ENCODE results near the gene METTL15. TPM values are rescaled to one million over a fixed set of nuclear protein-coding genes. Genes with fewer than 3 reads are reported as not detected.
"Not testable (repeated sequence)": the region's sequence is repeated elsewhere in the genome, so short reads cannot be mapped to it uniquely, and the experiment has no call there.

METTL15 gene
- total RNA-seq, 1 donor from 2014 or later = 18.0 TPM

- Mint-ChIP-seq H3K36me3 (ENCODE audit: low read depth) (peaks cover 7% of the 10 kb centered on the region), H3K27me3 (ENCODE audit: insufficient read depth) (no peaks in the 10 kb centered on the region), H3K4me3 (no peak overlapping the region), H3K4me1 (ENCODE audit: low read depth) (peaks cover under 1% of the 10 kb centered on the region), H3K27ac (no peak overlapping the region), H3K9me3 (no peaks in the 10 kb centered on the region)
- intact Hi-C loops (cut with micrococcal nuclease) = no loop called here
- no peak for DNase-seq (ENCODE audit: low spot score)
Measured at GRCh38 chr11:28117712-28118111, 9.5 kb downstream of the METTL15 start.

- Mint-ChIP-seq H3K27ac (no peak overlapping the region), H3K9me3 (no peaks in the 10 kb centered on the region), H3K36me3 (ENCODE audit: low read depth) (peaks cover 4% of the 10 kb centered on the region), H3K4me1 (ENCODE audit: low read depth) (no peaks in the 10 kb centered on the region), H3K27me3 (ENCODE audit: insufficient read depth) (no peaks in the 10 kb centered on the region), H3K4me3 (no peak overlapping the region)
- intact Hi-C loops (cut with micrococcal nuclease) = no loop called here
- no peak for DNase-seq (ENCODE audit: low spot score)
Measured at GRCh38 chr11:28123151-28123581, 15.0 kb downstream of the METTL15 start.

- intact Hi-C loops (cut with micrococcal nuclease) = no loop called here
- Mint-ChIP-seq H3K4me1 (ENCODE audit: low read depth) (no peaks in the 10 kb centered on the region), H3K4me3 (no peak overlapping the region), H3K36me3 (ENCODE audit: low read depth) (peaks cover 14% of the 10 kb centered on the region), H3K9me3 (peaks cover 14% of the 10 kb centered on the region), H3K27me3 (ENCODE audit: insufficient read depth) (no peaks in the 10 kb centered on the region), H3K27ac (no peak overlapping the region)
- no peak for DNase-seq (ENCODE audit: low spot score)
Measured at GRCh38 chr11:28132548-28132947, 24.4 kb downstream of the METTL15 start.

- H3K4me1 Mint-ChIP-seq (ENCODE audit: low read depth) = no peaks in the 10 kb centered on the region
- no peaks in the 10 kb centered on the region for H3K27me3 Mint-ChIP-seq (ENCODE audit: insufficient read depth)
- H3K36me3 Mint-ChIP-seq (ENCODE audit: low read depth) = peaks cover 14% of the 10 kb centered on the region
- H3K4me3 Mint-ChIP-seq = no peak overlapping the region
- H3K9me3 Mint-ChIP-seq = peaks cover 19% of the 10 kb centered on the region
- intact Hi-C loops (cut with micrococcal nuclease) = no loop called here
- no peak for DNase-seq (ENCODE audit: low spot score)
- H3K27ac Mint-ChIP-seq = no peak overlapping the region
Measured at GRCh38 chr11:28133146-28133545, 25.0 kb downstream of the METTL15 start.

- H3K4me1 Mint-ChIP-seq (ENCODE audit: low read depth); DNase-seq (ENCODE audit: low spot score); intact Hi-C loops (cut with micrococcal nuclease); H3K27ac Mint-ChIP-seq; H3K4me3 Mint-ChIP-seq; H3K27me3 Mint-ChIP-seq (ENCODE audit: insufficient read depth): not testable (repeated sequence)
- Mint-ChIP-seq H3K36me3 (ENCODE audit: low read depth) (peaks cover 14% of the 10 kb centered on the region), H3K9me3 (peaks cover 35% of the 10 kb centered on the region)
Measured at GRCh38 chr11:28136157-28136556, 28.0 kb downstream of the METTL15 start.

- intact Hi-C loops (cut with micrococcal nuclease) = no loop called here
- H3K27me3 Mint-ChIP-seq (ENCODE audit: insufficient read depth) = no peaks in the 10 kb centered on the region
- H3K9me3 Mint-ChIP-seq = peaks cover 36% of the 10 kb centered on the region
- no peaks in the 10 kb centered on the region for H3K4me1 Mint-ChIP-seq (ENCODE audit: low read depth)
- no peak for DNase-seq (ENCODE audit: low spot score)
- H3K4me3 Mint-ChIP-seq = no peak overlapping the region
- H3K27ac Mint-ChIP-seq = no peak overlapping the region
- peaks cover 10% of the 10 kb centered on the region for H3K36me3 Mint-ChIP-seq (ENCODE audit: low read depth)
Measured at GRCh38 chr11:28137366-28137765, 29.2 kb downstream of the METTL15 start.

GRCh38 chr11:28137832-28138231 lies 29.6 kb downstream of the METTL15 start:
- intact Hi-C loops (cut with micrococcal nuclease) = no loop called here
- no peaks in the 10 kb centered on the region for H3K27me3 Mint-ChIP-seq (ENCODE audit: insufficient read depth)
- H3K4me3 Mint-ChIP-seq = no peak overlapping the region
- no peaks in the 10 kb centered on the region for H3K4me1 Mint-ChIP-seq (ENCODE audit: low read depth)
- no peak for DNase-seq (ENCODE audit: low spot score)
- no peak overlapping the region for H3K27ac Mint-ChIP-seq
- peaks cover 10% of the 10 kb centered on the region for H3K36me3 Mint-ChIP-seq (ENCODE audit: low read depth)
- peaks cover 36% of the 10 kb centered on the region for H3K9me3 Mint-ChIP-seq

GRCh38 chr11:28139841-28140415 lies 31.7 kb downstream of the METTL15 start:
- H3K4me3 Mint-ChIP-seq = no peak overlapping the region
- peaks cover 10% of the 10 kb centered on the region for H3K36me3 Mint-ChIP-seq (ENCODE audit: low read depth)
- H3K4me1 Mint-ChIP-seq (ENCODE audit: low read depth) = no peaks in the 10 kb centered on the region
- peaks cover 36% of the 10 kb centered on the region for H3K9me3 Mint-ChIP-seq
- H3K27ac Mint-ChIP-seq = no peak overlapping the region
- DNase-seq (ENCODE audit: low spot score) = no peak
- intact Hi-C loops (cut with micrococcal nuclease) = no loop called here
- H3K27me3 Mint-ChIP-seq (ENCODE audit: insufficient read depth) = no peaks in the 10 kb centered on the region

GRCh38 chr11:28140689-28141455 lies 32.7 kb downstream of the METTL15 start:
- intact Hi-C loops (cut with micrococcal nuclease) = no loop called here
- Mint-ChIP-seq H3K9me3 (peaks cover 34% of the 10 kb centered on the region), H3K4me3 (no peak overlapping the region), H3K27me3 (ENCODE audit: insufficient read depth) (no peaks in the 10 kb centered on the region), H3K36me3 (ENCODE audit: low read depth) (peaks cover 7% of the 10 kb centered on the region), H3K4me1 (ENCODE audit: low read depth) (no peaks in the 10 kb centered on the region), H3K27ac (no peak overlapping the region)
- no peak for DNase-seq (ENCODE audit: low spot score)

- no peak overlapping the region for H3K4me3 Mint-ChIP-seq
- H3K9me3 Mint-ChIP-seq = peaks cover 20% of the 10 kb centered on the region
- H3K36me3 Mint-ChIP-seq (ENCODE audit: low read depth) = peaks cover 2% of the 10 kb centered on the region
- H3K4me1 Mint-ChIP-seq (ENCODE audit: low read depth) = no peaks in the 10 kb centered on the region
- no peaks in the 10 kb centered on the region for H3K27me3 Mint-ChIP-seq (ENCODE audit: insufficient read depth)
- intact Hi-C loops (cut with micrococcal nuclease) = no loop called here
- no peak for DNase-seq (ENCODE audit: low spot score)
- H3K27ac Mint-ChIP-seq = no peak overlapping the region
Measured at GRCh38 chr11:28142724-28143123, 34.5 kb downstream of the METTL15 start.

- Mint-ChIP-seq H3K27ac (no peak overlapping the region), H3K36me3 (ENCODE audit: low read depth) (peaks cover 2% of the 10 kb centered on the region)
- intact Hi-C loops (cut with micrococcal nuclease) = no loop called here
Measured at GRCh38 chr11:28144808-28145207, 36.6 kb downstream of the METTL15 start.

GRCh38 chr11:28146123-28146751 lies 38.0 kb downstream of the METTL15 start:
- H3K9me3 Mint-ChIP-seq = peaks cover under 1% of the 10 kb centered on the region
- H3K27me3 Mint-ChIP-seq (ENCODE audit: insufficient read depth) = no peaks in the 10 kb centered on the region
- no peaks in the 10 kb centered on the region for H3K36me3 Mint-ChIP-seq (ENCODE audit: low read depth)
- H3K4me3 Mint-ChIP-seq = no peak overlapping the region
- H3K27ac Mint-ChIP-seq = no peak overlapping the region
- intact Hi-C loops (cut with micrococcal nuclease) = no loop called here
- DNase-seq (ENCODE audit: low spot score) = no peak
- H3K4me1 Mint-ChIP-seq (ENCODE audit: low read depth) = no peaks in the 10 kb centered on the region

More at GRCh38 chr11:28144808-28145207, 36.6 kb downstream of the METTL15 start:
- Mint-ChIP-seq H3K4me3 (no peak overlapping the region), H3K4me1 (ENCODE audit: low read depth) (no peaks in the 10 kb centered on the region), H3K27me3 (ENCODE audit: insufficient read depth) (no peaks in the 10 kb centered on the region), H3K9me3 (peaks cover 12% of the 10 kb centered on the region)
- no peak for DNase-seq (ENCODE audit: low spot score)

- Mint-ChIP-seq H3K4me3 (no peak overlapping the region), H3K27me3 (ENCODE audit: insufficient read depth) (no peaks in the 10 kb centered on the region), H3K9me3 (no peaks in the 10 kb centered on the region), H3K36me3 (ENCODE audit: low read depth) (peaks cover 8% of the 10 kb centered on the region), H3K27ac (no peak overlapping the region), H3K4me1 (ENCODE audit: low read depth) (no peaks in the 10 kb centered on the region)
- DNase-seq (ENCODE audit: low spot score) = no peak
- intact Hi-C loops (cut with micrococcal nuclease) = no loop called here
Measured at GRCh38 chr11:28152743-28153142, 44.6 kb downstream of the METTL15 start.

Data from activated T-helper 1 cell treated with anti-CD3 and anti-CD28 coated beads, Interleukin-12 subunit alpha, Interleukin-12 subunit beta, Interleukin-2, Interleukin-4 antibody, amounts not matched to agents 30 ng/mL and 10 ng/mL and 1 ng/mL, durations not matched to agents 14 hours and 24 hours and 36 hours (primary cell).